K562 (cell line): ENCODE results near the gene TMEM106B. TPM values are rescaled to one million over a fixed set of nuclear protein-coding genes. Genes with fewer than 3 reads are reported as not detected.

Experiments used
- BCOR ChIP-seq: fragments of 450-650 bp; IDR thresholded peaks from 2 replicates; pipeline ENCODE4 v1.6.1; 2016
- CBX3 ChIP-seq, 2 experiments: IDR thresholded peaks; 1 replicate in 1 of 2; 2 replicates in 1 of 2; pipeline ENCODE4 v1.6.1; 2012; ENCODE audit warnings: inconsistent platforms in 2 of 2, low read length in 2 of 2, borderline replicate concordance in 1 of 2, control low read depth in 1 of 2
- DPF2 ChIP-seq: fragments of 450-650 bp; IDR thresholded peaks from 2 replicates; pipeline ENCODE4 v1.6.1; 2016
- HOXB6 ChIP-seq: fragments of 250-450 bp; sonication (Bioruptor Pico); IDR thresholded peaks from 2 replicates; pipeline ENCODE4 v1.5.1; 2022; ENCODE audit warnings: mild to moderate bottlenecking, borderline replicate concordance
- MTA2 ChIP-seq: fragments of 450-650 bp; IDR thresholded peaks from 2 replicates; pipeline ENCODE4 v1.6.1; 2016; ENCODE audit warnings: low read depth
- RFX7 ChIP-seq: fragments of 250-450 bp; sonication (Bioruptor Pico); IDR thresholded peaks from 2 replicates; pipeline ENCODE4 v1.5.1; 2021; ENCODE audit warnings: mild to moderate bottlenecking
- TAF15 ChIP-seq: fragments of 200-400 bp; formaldehyde crosslinking; IDR thresholded peaks from 2 replicates; pipeline ENCODE4 v1.6.1; 2017; ENCODE audit warnings: mild to moderate bottlenecking, low read depth, low read length, moderate library complexity
- TAL1 ChIP-seq: fragments of 450-650 bp; IDR thresholded peaks from 2 replicates; pipeline ENCODE4 v1.6.1; 2016; ENCODE audit warnings: mild to moderate bottlenecking
- TCF3 ChIP-seq: sonication (generic); formaldehyde crosslinking; IDR thresholded peaks from 2 replicates; pipeline ENCODE4 v1.4.0; 2020; ENCODE audit warnings: mild to moderate bottlenecking, missing genetic modification reagents
- XRCC5 ChIP-seq: fragments of 200-400 bp; formaldehyde crosslinking; IDR thresholded peaks from 2 replicates; pipeline ENCODE4 v1.6.1; 2017; ENCODE audit warnings: low read depth, mild to moderate bottlenecking, low read length
- ZNF133 ChIP-seq: fragments of 250-450 bp; sonication (Bioruptor Pico); IDR thresholded peaks from 2 replicates; pipeline ENCODE4 v1.4.0; 2020; ENCODE audit warnings: mild to moderate bottlenecking
- ZNF583 ChIP-seq: fragments of 250-450 bp; sonication (Bioruptor Pico); IDR thresholded peaks from 2 replicates; pipeline ENCODE4 v1.4.0; 2020
- ZSCAN32 ChIP-seq: fragments of 450-650 bp; formaldehyde crosslinking; IDR thresholded peaks from 2 replicates; pipeline ENCODE4 v1.4.0; 2020; ENCODE audit warnings: mild to moderate bottlenecking, moderate library complexity
- polyA plus RNA-seq, 8 experiments: library from polyadenylated mRNA; depleted of rRNA in 4 of 8; stranded (reverse) in 5 of 8; unstranded in 3 of 8; fragments of >200 nt; fragmentation: Nextera tagmentation in 2 of 8; fragmentation: Illumina TruSeq in 1 of 8; extraction: Ambion mirVana in 2 of 8; extraction: Trizol in 1 of 8; gene quantifications; 2 replicates each; pipeline versions ENCODE4 v1.2.1 to v1.2.3, GENCODE V29; 2011 to 2014; ENCODE audit warnings: inconsistent platforms in 1 of 8, missing spikeins in 1 of 8
- total RNA-seq, 7 experiments: library from RNA; depleted of rRNA in 6 of 7; stranded (reverse); fragments of >200 nt in 6 of 7; fragmentation: Illumina TruSeq in 2 of 7; extraction: Trizol in 2 of 7; gene quantifications; 2 replicates each; pipeline versions ENCODE4 v1.2.1 to v1.2.3, GENCODE V29; 2011 to 2021; ENCODE audit warnings: low replicate concordance in 1 of 7
- TF ChIP-seq, protein P1 (sequence below): fragments of 450-650 bp; IDR thresholded peaks from 2 replicates; pipeline ENCODE4 v1.6.1; 2016

The TMEM106B gene
- total and polyA plus RNA-seq, 9 of the 15 experiments (the other 6 are each of a cell fraction or from before 2014, with no cell fraction given) = 8.6 to 30.4 (median 18.7) TPM

DNA sequence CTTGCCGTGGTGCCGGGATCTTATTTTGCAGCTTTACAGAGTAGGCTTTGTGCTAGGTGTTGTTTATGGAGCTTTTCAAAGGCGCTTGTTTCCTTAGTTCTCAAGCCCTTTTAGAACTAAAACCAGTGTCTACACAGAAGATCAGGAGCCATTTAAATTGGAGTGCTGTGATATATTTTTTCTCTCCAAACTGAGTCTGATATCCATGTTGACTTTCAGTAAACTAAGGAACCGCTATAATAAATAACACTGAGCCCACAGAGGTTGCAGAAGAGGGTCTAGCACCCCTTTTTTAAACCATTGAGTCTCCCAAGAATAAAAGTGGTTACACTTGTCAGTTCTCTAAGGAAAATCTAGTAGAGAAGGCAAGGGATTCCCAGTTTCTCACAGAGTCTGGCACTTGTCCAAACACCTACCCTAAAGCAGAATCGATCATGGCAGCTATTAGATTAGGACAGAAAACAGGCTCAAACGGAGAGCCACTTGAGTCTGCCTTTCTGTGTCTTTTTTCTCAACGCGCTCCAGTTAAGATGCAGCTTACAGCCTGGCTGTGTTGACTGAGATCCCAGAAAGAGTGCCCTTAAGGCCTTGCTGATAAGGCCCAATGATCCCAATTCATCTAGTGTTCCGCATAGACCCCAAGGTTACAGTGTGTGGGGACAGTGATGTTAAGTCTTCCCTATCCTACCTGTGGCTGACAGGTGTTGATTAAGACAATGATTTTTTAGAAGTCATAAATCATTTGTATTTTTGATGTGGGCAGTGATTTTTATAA lies 804 bp downstream of the TMEM106B start (continued):
- TF ChIP-seq HOXB6 (CRISPR knock-in tag) (no peak), TAL1 (peak; percentile 14; the same call in 1 of the 2 replicates), ZNF583 (CRISPR knock-in tag) (no peak), ZNF133 (CRISPR knock-in tag) (no peak), TAF15 (no peak), XRCC5 (no peak), BCOR (no peak), TCF3 (peak; percentile 26; the same call in 1 of the 2 replicates), ZSCAN32 (CRISPR knock-in tag) (no peak), MTA2 (0 out of 2 replicates have a peak, but pooled peaks have one; percentile 8), DPF2 (peak; percentile 47; the same call in 1 of the 2 replicates), CBX3 (IDR thresholded peaks at IDR 0.05; ENCODE audit: borderline replicate concordance in 1 of 2, low read length in 2 of 2) (no peak), RFX7 (CRISPR knock-in tag) (no peak)
- TF ChIP-seq, protein P1, sequence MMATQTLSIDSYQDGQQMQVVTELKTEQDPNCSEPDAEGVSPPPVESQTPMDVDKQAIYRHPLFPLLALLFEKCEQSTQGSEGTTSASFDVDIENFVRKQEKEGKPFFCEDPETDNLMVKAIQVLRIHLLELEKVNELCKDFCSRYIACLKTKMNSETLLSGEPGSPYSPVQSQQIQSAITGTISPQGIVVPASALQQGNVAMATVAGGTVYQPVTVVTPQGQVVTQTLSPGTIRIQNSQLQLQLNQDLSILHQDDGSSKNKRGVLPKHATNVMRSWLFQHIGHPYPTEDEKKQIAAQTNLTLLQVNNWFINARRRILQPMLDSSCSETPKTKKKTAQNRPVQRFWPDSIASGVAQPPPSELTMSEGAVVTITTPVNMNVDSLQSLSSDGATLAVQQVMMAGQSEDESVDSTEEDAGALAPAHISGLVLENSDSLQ = peak; percentile 67
